IPS-NIHi7 (cell line): Measurements from ENCODE around the gene SLC29A3.
A peak's percentile ranks its signal among the peaks of the same experiment; 100 is the strongest.
"Not testable (repeated sequence)": the region's sequence is repeated elsewhere in the genome, so short reads cannot be mapped to it uniquely, and the experiment has no call there.

Source experiments
- DNase-seq: peaks from one replicate; pipeline ENCODE4 v3.0.0; 2012; ENCODE audit warnings: mixed read lengths; ENCODE audit errors: extremely low spot score

SLC29A3 gene

DNA sequence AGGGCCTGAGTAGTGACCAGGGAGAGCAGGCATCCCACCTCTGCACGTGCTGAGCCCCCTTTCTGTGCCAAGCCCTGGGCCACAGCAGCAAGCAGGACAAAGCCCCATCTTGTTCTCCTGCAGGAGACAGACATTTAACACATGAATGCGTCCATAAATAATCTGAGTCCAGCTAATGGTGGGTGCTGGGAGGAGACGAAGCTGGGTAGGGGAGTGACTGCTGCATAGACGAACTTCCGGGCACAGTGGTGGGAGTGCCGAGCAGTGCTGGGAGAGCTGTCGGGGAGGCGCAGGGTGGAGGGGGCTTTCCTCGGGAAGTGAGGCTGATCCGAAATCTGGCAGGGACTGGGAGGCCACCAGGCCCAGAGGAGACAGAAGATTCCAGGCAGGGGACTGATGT lies 35.2 kb upstream of the SLC29A3 start:
- no peak for DNase-seq

DNA sequence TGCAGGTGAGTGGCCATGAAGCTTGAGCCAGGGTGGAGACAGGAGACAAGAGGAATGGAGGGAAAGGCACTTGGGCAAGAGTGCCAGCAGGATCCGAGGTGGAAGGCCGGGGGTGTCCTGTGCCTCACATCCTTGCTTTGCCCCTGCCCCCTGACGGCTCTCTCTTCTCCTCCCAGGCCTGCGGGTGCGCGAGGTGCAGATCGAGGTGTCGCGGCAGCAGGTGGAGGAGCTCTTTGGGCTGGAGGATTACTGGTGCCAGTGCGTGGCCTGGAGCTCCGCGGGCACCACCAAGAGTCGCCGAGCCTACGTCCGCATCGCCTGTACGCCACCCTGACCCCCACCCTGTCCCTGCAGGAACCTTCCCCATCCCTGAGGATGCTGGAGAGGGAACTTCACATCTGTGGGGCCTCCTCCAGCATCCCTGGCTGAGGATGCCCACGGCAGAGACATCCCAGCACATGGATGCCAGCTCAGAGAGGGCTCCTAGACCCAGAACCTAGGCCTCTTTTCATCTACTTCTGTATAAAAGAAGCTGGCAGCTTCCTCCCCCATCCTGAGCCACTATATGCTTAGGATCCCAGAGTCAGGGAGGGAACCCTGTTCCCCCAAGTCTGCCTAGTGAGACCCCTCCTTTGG lies 34.4 kb upstream of the SLC29A3 start:
- DNase-seq, result no peak

- peak; percentile 89 for DNase-seq
Observed at GRCh38 chr10:71285180-71285545, 33.9 kb upstream of the SLC29A3 start.

- no peak for DNase-seq
Observed at GRCh38 chr10:71285986-71286385, 33.1 kb upstream of the SLC29A3 start.

- DNase-seq, result no peak
Observed at GRCh38 chr10:71286521-71287294, 32.4 kb upstream of the SLC29A3 start.

DNA sequence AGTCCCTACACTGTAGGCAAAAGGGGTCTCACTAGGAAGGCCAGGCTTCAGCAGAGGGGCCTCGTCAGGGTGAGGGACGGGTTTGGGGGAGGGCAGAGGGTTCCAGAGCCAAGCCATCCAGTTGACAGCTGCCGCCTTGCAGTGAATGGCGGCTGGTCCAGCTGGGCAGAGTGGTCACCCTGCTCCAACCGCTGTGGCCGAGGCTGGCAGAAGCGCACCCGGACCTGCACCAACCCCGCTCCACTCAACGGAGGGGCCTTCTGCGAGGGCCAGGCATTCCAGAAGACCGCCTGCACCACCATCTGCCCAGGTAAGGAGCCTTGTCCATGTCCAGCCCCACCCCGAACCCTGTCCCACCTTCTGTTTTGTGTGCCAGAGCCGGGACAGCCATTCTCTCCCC lies 31.6 kb upstream of the SLC29A3 start:
- no peak for DNase-seq

GRCh38 chr10:71288461-71288860 lies 30.6 kb upstream of the SLC29A3 start:
- no peak for DNase-seq

- DNase-seq, result no peak
Observed at GRCh38 chr10:71289421-71290130, 29.5 kb upstream of the SLC29A3 start.

GRCh38 chr10:71290331-71290730 lies 28.7 kb upstream of the SLC29A3 start:
- DNase-seq, result no peak

DNA sequence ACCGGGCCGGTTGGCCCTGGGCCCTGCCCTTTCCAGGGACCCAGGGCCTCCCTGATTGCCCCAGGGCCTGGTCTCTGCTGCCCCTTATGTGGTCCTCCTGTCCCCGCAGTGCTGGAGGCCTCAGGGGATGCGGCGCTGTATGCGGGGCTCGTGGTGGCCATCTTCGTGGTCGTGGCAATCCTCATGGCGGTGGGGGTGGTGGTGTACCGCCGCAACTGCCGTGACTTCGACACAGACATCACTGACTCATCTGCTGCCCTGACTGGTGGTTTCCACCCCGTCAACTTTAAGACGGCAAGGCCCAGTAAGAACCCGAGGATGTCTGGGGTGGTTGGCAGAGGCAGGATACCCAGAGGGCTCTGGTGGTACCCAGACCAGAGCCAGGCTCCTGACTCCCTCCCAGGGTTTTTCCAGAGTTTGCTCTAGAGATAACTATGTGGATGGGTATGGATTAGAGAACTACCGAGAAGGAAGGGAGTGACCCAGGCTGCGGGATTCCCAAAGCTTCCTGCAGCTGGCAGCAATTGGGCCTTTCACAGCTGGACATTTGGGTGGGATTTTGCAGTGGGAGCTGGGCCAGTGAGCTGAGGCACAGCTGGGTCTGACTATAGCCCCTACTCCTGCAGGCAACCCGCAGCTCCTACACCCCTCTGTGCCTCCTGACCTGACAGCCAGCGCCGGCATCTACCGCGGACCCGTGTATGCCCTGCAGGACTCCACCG lies 28.1 kb upstream of the SLC29A3 start:
- DNase-seq, result no peak

GRCh38 chr10:71291528-71291900 lies 27.5 kb upstream of the SLC29A3 start:
- DNase-seq, result no peak

- no peak for DNase-seq
Observed at GRCh38 chr10:71292624-71293445, 26.2 kb upstream of the SLC29A3 start.

GRCh38 chr10:71293446-71294084 lies 25.5 kb upstream of the SLC29A3 start:
- DNase-seq, result no peak

DNA sequence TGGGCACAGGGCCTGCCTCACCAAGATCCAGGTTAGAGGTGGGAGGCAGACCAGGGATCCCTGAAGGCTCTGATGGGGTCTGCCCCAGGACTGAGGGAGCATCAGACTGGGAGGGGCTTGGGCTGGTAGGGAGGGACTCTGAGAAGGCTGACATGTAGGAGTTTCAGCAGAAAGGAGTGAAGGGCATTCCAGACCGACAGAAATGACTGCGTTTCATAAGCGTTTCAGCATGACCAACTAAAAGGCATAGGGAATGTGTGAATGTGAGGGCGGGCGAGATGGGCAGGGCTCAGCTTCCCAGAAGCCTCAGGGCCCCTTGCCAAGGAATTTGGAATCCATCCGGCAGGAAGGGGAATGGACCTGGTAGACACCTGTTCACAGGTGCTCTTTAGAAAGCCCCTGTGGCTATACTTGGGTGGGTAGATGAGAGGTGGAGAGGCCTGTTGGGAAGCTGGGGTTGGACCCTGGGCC lies 24.9 kb upstream of the SLC29A3 start:
- DNase-seq, result no peak

DNA sequence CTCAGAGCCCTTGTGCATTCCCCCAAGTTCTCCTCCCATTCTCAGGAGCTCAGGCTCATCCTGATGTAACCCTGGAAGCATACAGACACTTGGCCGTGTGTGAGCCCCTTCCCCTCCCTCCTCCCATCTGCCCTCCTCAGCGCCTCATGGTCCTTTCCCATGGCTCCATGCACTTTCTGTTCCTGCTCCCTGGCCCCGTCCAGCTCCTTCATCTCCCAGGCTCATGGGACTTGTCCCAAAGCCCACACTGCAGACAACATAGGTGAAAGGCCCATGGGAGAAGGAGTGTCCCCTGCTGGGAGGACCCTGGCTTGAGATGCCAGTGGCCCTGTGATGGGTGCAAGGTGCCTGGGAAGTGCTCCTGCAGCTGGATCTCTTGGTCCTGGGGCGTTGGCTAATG lies 24.2 kb upstream of the SLC29A3 start:
- DNase-seq, result no peak

- DNase-seq, result no peak
Observed at GRCh38 chr10:71295641-71296040, 23.4 kb upstream of the SLC29A3 start.

DNA sequence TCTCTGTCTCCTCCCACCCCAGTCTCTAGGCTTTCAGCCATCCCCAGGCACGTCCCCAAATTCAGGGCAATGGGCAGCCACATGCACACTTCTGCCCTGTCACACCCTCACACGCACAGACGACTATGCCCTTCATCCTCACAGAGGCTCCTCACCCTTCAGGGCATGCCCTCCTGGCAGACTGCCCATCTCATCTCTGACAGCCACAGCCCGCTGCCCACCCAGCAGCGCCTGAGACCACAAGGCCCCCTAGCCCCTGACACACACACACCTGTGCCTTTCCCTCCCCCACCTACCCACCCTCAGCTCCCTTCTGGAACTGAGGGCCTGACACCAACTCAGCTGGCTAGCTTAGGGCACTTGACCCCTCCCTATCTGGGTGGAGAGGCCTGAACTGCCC lies 23.0 kb upstream of the SLC29A3 start:
- DNase-seq, result no peak

DNA sequence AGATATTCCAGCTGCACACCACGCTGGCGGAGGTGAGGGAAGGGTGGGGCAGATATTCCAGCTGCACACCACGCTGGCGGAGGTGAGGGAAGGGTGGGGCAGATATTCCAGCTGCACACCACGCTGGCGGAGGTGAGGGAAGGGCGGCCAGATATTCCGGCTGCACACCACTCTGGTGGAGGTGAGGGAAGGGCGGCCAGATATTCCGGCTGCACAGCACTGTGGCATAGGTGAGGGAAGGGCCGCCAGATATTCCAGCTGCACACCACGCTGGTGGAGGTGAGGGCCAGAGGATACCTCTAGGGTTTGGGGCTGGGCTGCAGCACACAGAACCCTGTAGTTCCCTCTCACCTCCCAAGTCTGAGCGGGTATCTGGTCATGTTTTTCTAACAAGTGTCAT lies 22.2 kb upstream of the SLC29A3 start:
- not testable (repeated sequence) for DNase-seq

GRCh38 chr10:71297343-71297742 lies 21.7 kb upstream of the SLC29A3 start:
- no peak for DNase-seq

DNA sequence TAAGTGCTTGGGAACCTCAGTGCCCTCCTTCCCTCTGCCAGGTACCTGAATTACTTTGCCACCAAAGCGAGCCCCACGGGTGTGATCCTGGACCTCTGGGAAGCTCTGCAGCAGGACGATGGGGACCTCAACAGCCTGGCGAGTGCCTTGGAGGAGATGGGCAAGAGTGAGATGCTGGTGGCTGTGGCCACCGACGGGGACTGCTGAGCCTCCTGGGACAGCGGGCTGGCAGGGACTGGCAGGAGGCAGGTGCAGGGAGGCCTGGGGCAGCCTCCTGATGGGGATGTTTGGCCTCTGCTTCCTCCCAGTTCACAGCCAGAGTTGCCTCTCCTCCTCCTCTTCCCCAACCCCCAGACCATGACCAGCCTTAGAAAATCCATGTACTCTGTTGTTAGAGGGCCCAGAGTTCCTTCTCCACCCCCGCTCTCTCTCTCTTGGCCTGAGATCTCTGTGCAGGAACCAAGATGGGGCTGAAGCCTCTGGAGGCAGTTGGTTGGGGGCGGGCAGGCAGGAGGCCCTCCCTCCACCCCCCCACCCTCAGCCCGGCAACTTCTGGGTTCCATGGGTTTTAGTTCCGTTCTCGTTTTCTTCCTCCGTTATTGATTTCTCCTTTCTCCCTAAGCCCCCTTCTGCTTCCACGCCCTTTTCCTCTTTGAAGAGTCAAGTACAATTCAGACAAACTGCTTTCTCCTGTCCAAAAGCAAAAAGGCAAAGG lies 19.8 kb upstream of the SLC29A3 start:
- no peak for DNase-seq
